K562 (cell line): ENCODE data around the gene E2F1. TPM values are rescaled to one million over a fixed set of nuclear protein-coding genes. Genes with fewer than 3 reads are reported as not detected.

Experiments
- AFF4 ChIP-seq: sonication (generic); formaldehyde crosslinking; IDR thresholded peaks from 2 replicates; pipeline ENCODE4 v1.8.0; 2023; ENCODE audit warnings: mild to moderate bottlenecking, missing genetic modification reagents
- DDX20 ChIP-seq: fragments of 450-650 bp; IDR thresholded peaks from 2 replicates; pipeline ENCODE4 v1.6.1; 2016; ENCODE audit warnings: missing genetic modification characterization, low read depth, mild to moderate bottlenecking, missing compliant biosample characterization, moderate library complexity
- ELK3 ChIP-seq: fragments of 450-650 bp; formaldehyde crosslinking; IDR thresholded peaks from 2 replicates; pipeline ENCODE4 v1.4.0; 2020; ENCODE audit warnings: mild to moderate bottlenecking
- GABPA ChIP-seq: fragments of 200-800 bp; sonication (Bioruptor generic); conservative IDR thresholded peaks from 2 replicates; pipeline ENCODE4 v1.6.1; 2016; ENCODE audit warnings: low read depth, missing genetic modification characterization, missing compliant biosample characterization
- HLTF ChIP-seq: fragments of 450-650 bp; IDR thresholded peaks from 2 replicates; pipeline ENCODE4 v1.6.1; 2016
- KAT7 ChIP-seq: sonication (generic); formaldehyde crosslinking; IDR thresholded peaks from 2 replicates; pipeline ENCODE4 v1.8.0; 2022; ENCODE audit warnings: missing genetic modification reagents, mild to moderate bottlenecking, borderline replicate concordance
- MAFF ChIP-seq: IDR thresholded peaks from 2 replicates; pipeline ENCODE4 v1.6.1; 2012; ENCODE audit warnings: low read length, improper control_type of control experiment
- MAZ ChIP-seq, 2 experiments: fragments of 450-650 bp in 1 of 2; sonication (generic) in 1 of 2; formaldehyde crosslinking; IDR thresholded peaks in 1 of 2; conservative IDR thresholded peaks in 1 of 2; 2 replicates each; pipeline versions ENCODE4 v1.4.0 to v1.5.0; 2020; ENCODE audit warnings: mild to moderate bottlenecking in 1 of 2, missing genetic modification reagents in 1 of 2
- MYC ChIP-seq, 2 experiments: fragments of 250-450 bp in 1 of 2; sonication (Bioruptor Pico) in 1 of 2; IDR thresholded peaks; 2 replicates each; pipeline versions ENCODE4 v1.5.1 to v1.6.1; 2012 to 2021; ENCODE audit warnings: low read depth in 2 of 2, borderline replicate concordance in 1 of 2, improper control_type of control experiment in 1 of 2, low read length in 1 of 2, mild to moderate bottlenecking in 1 of 2, moderate library complexity in 1 of 2
- POLR2AphosphoS2 ChIP-seq: IDR thresholded peaks from 2 replicates; pipeline ENCODE4 v1.6.1; 2012; ENCODE audit warnings: low read length, improper control_type of control experiment
- SAP30 ChIP-seq: fragments of 200-600 bp; sonication (generic); IDR thresholded peaks from 2 replicates; pipeline ENCODE4 v1.6.1; 2012; ENCODE audit warnings: borderline replicate concordance, low read depth, mild to moderate bottlenecking, moderate library complexity, low read length, control low read depth, inconsistent platforms; ENCODE audit not compliant: insufficient read depth, poor library complexity, severe bottlenecking
- SPI1 ChIP-seq: IDR thresholded peaks from 2 replicates; pipeline ENCODE4 v1.6.1; 2011; ENCODE audit warnings: low read depth, low read length, control low read depth, borderline replicate concordance
- TEAD4 ChIP-seq, 2 experiments: sonication (generic) in 1 of 2; formaldehyde crosslinking in 1 of 2; IDR thresholded peaks; 2 replicates each; pipeline versions ENCODE4 v1.6.1 to v1.8.0; 2012 to 2022; ENCODE audit warnings: borderline replicate concordance in 1 of 2, inconsistent platforms in 1 of 2, low read length in 1 of 2, mild to moderate bottlenecking in 1 of 2, missing genetic modification reagents in 1 of 2
- ZBTB33 ChIP-seq: sonication (generic); formaldehyde crosslinking; IDR thresholded peaks from 2 replicates; pipeline ENCODE4 v1.8.1; 2023; ENCODE audit warnings: mild to moderate bottlenecking, missing genetic modification reagents
- ZBTB9 ChIP-seq: fragments of 450-650 bp; formaldehyde crosslinking; IDR thresholded peaks from 2 replicates; pipeline ENCODE4 v1.4.0; 2020; ENCODE audit warnings: mild to moderate bottlenecking, moderate library complexity
- ZEB2 ChIP-seq: fragments of 450-650 bp; IDR thresholded peaks from 2 replicates; pipeline ENCODE4 v1.6.1; 2016
- ZNF707 ChIP-seq: fragments of 250-450 bp; sonication (Bioruptor Pico); conservative IDR thresholded peaks from 2 replicates; pipeline ENCODE4 v1.8.0; 2022; ENCODE audit warnings: inconsistent platforms, mild to moderate bottlenecking, moderate library complexity
- polyA plus RNA-seq, 8 experiments: library from polyadenylated mRNA; depleted of rRNA in 4 of 8; stranded (reverse) in 5 of 8; unstranded in 3 of 8; fragments of >200 nt; fragmentation: Nextera tagmentation in 2 of 8; fragmentation: Illumina TruSeq in 1 of 8; extraction: Ambion mirVana in 2 of 8; extraction: Trizol in 1 of 8; gene quantifications; 2 replicates each; pipeline versions ENCODE4 v1.2.1 to v1.2.3, GENCODE V29; 2011 to 2014; ENCODE audit warnings: inconsistent platforms in 1 of 8, missing spikeins in 1 of 8
- total RNA-seq, 7 experiments: library from RNA; depleted of rRNA in 6 of 7; stranded (reverse); fragments of >200 nt in 6 of 7; fragmentation: Illumina TruSeq in 2 of 7; extraction: Trizol in 2 of 7; gene quantifications; 2 replicates each; pipeline versions ENCODE4 v1.2.1 to v1.2.3, GENCODE V29; 2011 to 2021; ENCODE audit warnings: low replicate concordance in 1 of 7

E2F1 gene
- total and polyA plus RNA-seq, 9 of the 15 experiments (the other 6 are each of a cell fraction or from before 2014, with no cell fraction given): 0.14 to 30.6 (median 13.1) TPM

- TF ChIP-seq MYC (IDR thresholded peaks at IDR 0.05; ENCODE audit: low read depth, low read length): peak; percentile 60; the same call in 1 of the 2 replicates
- no peak for TF ChIP-seq MYC (CRISPR knock-in tag; IDR thresholded peaks at IDR 0.05; ENCODE audit: borderline replicate concordance, low read depth)
- no peak for TF ChIP-seq SPI1
- no peak; the same call in 1 of the 2 replicates for TF ChIP-seq KAT7 (CRISPR knock-in tag)
- no peak for TF ChIP-seq POLR2AphosphoS2
- no peak; the same call in 1 of the 2 replicates for TF ChIP-seq ZBTB33 (CRISPR knock-in tag)
- no peak for TF ChIP-seq TEAD4 (IDR thresholded peaks at IDR 0.05; ENCODE audit: low read length)
- TF ChIP-seq TEAD4 (CRISPR knock-in tag; IDR thresholded peaks at IDR 0.05; ENCODE audit: borderline replicate concordance): no peak
- TF ChIP-seq ZEB2: no peak
- no peak for TF ChIP-seq ELK3 (CRISPR knock-in tag)
- peak; percentile 54 for TF ChIP-seq SAP30
- TF ChIP-seq GABPA (tag): peak; percentile 70
- TF ChIP-seq MAFF: no peak
- peak; percentile 86 to 99 for TF ChIP-seq MAZ (CRISPR knock-in tag; conservative IDR thresholded peaks at IDR 0.05 in 1 of 2, IDR thresholded peaks at IDR 0.05 in 1 of 2)
- no peak for TF ChIP-seq DDX20 (tag)
- 0 out of 2 replicates have a peak, but pooled peaks have one; percentile 43 for TF ChIP-seq AFF4 (CRISPR knock-in tag)
- TF ChIP-seq ZNF707 (CRISPR knock-in tag): no peak
- no peak for TF ChIP-seq HLTF
- no peak; the same call in 1 of the 2 replicates for TF ChIP-seq ZBTB9 (CRISPR knock-in tag)
Observed at GRCh38 chr20:33732166-33732970, 46.2 kb upstream of the E2F1 start (continued).
